Colonic mucosa (tissue), 4 donors: ENCODE results near the gene EEF1G. TPM values are rescaled to one million over a fixed set of nuclear protein-coding genes. Genes with fewer than 3 reads are reported as not detected.
A peak's percentile ranks its signal among the peaks of the same experiment; 100 is the strongest.
"Not testable (repeated sequence)": the region's sequence is repeated elsewhere in the genome, so short reads cannot be mapped to it uniquely, and the experiment has no call there.

ENCODE experiments used
- DNase-seq: peaks from one replicate; pipeline ENCODE4 v3.0.0-alpha.2; 2020
- H3K27ac ChIP-seq: fragments of 200-600 bp; one replicate; pipeline ENCODE4 v1.8.0; 2021
- H3K27me3 ChIP-seq: fragments of 200-600 bp; one replicate; pipeline ENCODE4 v1.8.0; 2021
- H3K36me3 ChIP-seq: fragments of 200-600 bp; one replicate; pipeline ENCODE4 v1.8.0; 2021
- H3K4me1 ChIP-seq: fragments of 200-600 bp; one replicate; pipeline ENCODE4 v1.8.0; 2021; ENCODE audit warnings: mild to moderate bottlenecking
- H3K4me3 ChIP-seq: fragments of 200-600 bp; one replicate; pipeline ENCODE4 v1.8.0; 2021
- H3K9ac ChIP-seq, 2 donors: one replicate each; pipeline ENCODE4 v1.7.0; 2013; ENCODE audit warnings: control low read depth in 2 of 2, low read depth in 2 of 2, low read length in 2 of 2
- H3K9me3 ChIP-seq: fragments of 200-600 bp; one replicate; pipeline ENCODE4 v1.8.0; 2021
- CTCF ChIP-seq: fragments of 200-600 bp; IDR thresholded peaks from one replicate; pipeline ENCODE4 v1.8.0; 2022; ENCODE audit warnings: antibody characterized with exemption, mild to moderate bottlenecking
- intact Hi-C: fragments of 100-400 bp; cut with DNase I; formaldehyde crosslinking; loops from one replicate; pipeline ENCODE4 v1.14.1; 2022
- total RNA-seq, 2 donors: library from RNA; stranded (reverse); fragmentation: NEBNext Ultra II Directional in 1 of 2; extraction: Animal tissue kit (Norgen Biotek cat#: 25700) in 1 of 2; gene quantifications; one replicate each; pipeline ENCODE4 v1.2.1, GENCODE V29; 2021
- donor health status: healthy.
- donor health status: DM: no; HTN: no; CAD: no.
- donor health status: DM: no; HTN: no; CAD: no.

Gene EEF1G
- total RNA-seq, 2 donors from 2014 or later, result 1,328 to 1,358 TPM

GRCh38 chr11:62572431-62572830, 1.3 kb downstream of the EEF1G start:
- Histone ChIP-seq H3K9me3 (no peaks in the 10 kb centered on the region), H3K4me3 (peak overlapping the region; percentile 85), H3K27ac (no peak overlapping the region), H3K27me3 (no peaks in the 10 kb centered on the region), H3K4me1 (peaks cover 18% of the 10 kb centered on the region), H3K36me3 (peaks cover 3% of the 10 kb centered on the region), H3K9ac (peak overlapping the region in 1 of 2 donors; percentile 98)
- no peak for DNase-seq
- no peak for TF ChIP-seq CTCF
- intact Hi-C loops, result no loop called here

- H3K9ac ChIP-seq, H3K27me3 ChIP-seq, DNase-seq, intact Hi-C loops, H3K27ac ChIP-seq, H3K36me3 ChIP-seq, H3K9me3 ChIP-seq, H3K4me3 ChIP-seq: not testable (repeated sequence)
- peaks cover 12% of the 10 kb centered on the region for H3K4me1 ChIP-seq
Measured at GRCh38 chr11:62571493-62571892, 2.2 kb downstream of the EEF1G start.

- H3K36me3 ChIP-seq, H3K4me3 ChIP-seq, H3K9ac ChIP-seq, H3K27ac ChIP-seq, H3K9me3 ChIP-seq, H3K27me3 ChIP-seq, DNase-seq, intact Hi-C loops: not testable (repeated sequence)
- peaks cover 12% of the 10 kb centered on the region for H3K4me1 ChIP-seq
Measured at GRCh38 chr11:62570903-62571302, 2.8 kb downstream of the EEF1G start.

GRCh38 chr11:62569611-62570010, 4.1 kb downstream of the EEF1G start:
- no peak for DNase-seq
- H3K36me3 ChIP-seq, result peaks cover 10% of the 10 kb centered on the region
- no peaks in the 10 kb centered on the region for H3K9me3 ChIP-seq
- intact Hi-C loops, result no loop called here
- TF ChIP-seq CTCF, result no peak
- H3K4me1 ChIP-seq, result no peaks in the 10 kb centered on the region
- H3K27ac ChIP-seq, result no peak overlapping the region
- H3K9ac ChIP-seq, result no peak overlapping the region
- H3K27me3 ChIP-seq, result no peaks in the 10 kb centered on the region
- H3K4me3 ChIP-seq, result no peak overlapping the region

- DNase-seq, result no peak
- intact Hi-C loops, result no loop called here
- Histone ChIP-seq H3K9me3 (no peaks in the 10 kb centered on the region), H3K9ac (no peak overlapping the region), H3K27ac (no peak overlapping the region), H3K4me3 (no peak overlapping the region), H3K27me3 (no peaks in the 10 kb centered on the region), H3K4me1 (no peaks in the 10 kb centered on the region), H3K36me3 (peaks cover 10% of the 10 kb centered on the region)
- no peak for TF ChIP-seq CTCF
Measured at GRCh38 chr11:62567018-62567633, 6.6 kb downstream of the EEF1G start.

- no peaks in the 10 kb centered on the region for H3K4me1 ChIP-seq
- no peaks in the 10 kb centered on the region for H3K27me3 ChIP-seq
- no peak for TF ChIP-seq CTCF
- H3K9ac ChIP-seq, result no peak overlapping the region
- intact Hi-C loops, result no loop called here
- DNase-seq, result no peak
- H3K36me3 ChIP-seq, result peaks cover 10% of the 10 kb centered on the region
- no peak overlapping the region for H3K4me3 ChIP-seq
- H3K27ac ChIP-seq, result no peak overlapping the region
- no peaks in the 10 kb centered on the region for H3K9me3 ChIP-seq
Measured at GRCh38 chr11:62566247-62566646, 7.4 kb downstream of the EEF1G start.
